ENCODE data around the gene KCNJ9.

The KCNJ9 gene

GRCh38 chr1:160121388-160121787 lies 40.0 kb downstream of the KCNJ9 start:
- H3K4me2 ChIP-seq (ENCODE audit: low read length), result no peak overlapping the region
- no peaks in the 10 kb centered on the region for H3F3A ChIP-seq (ENCODE audit: control insufficient read depth, insufficient read depth)
- no peaks in the 10 kb centered on the region for H4K20me1 ChIP-seq (ENCODE audit: control insufficient read depth, insufficient read depth, low read depth, low read length)
- H3K79me2 ChIP-seq (ENCODE audit: control insufficient read depth, low read length), result no peaks in the 10 kb centered on the region
- H3K4me1 ChIP-seq (ENCODE audit: control insufficient read depth, low read length), result no peaks in the 10 kb centered on the region
- TF ChIP-seq EZH2phosphoT487 (IDR thresholded peaks at IDR 0.05; ENCODE audit: borderline replicate concordance, low read length) (no peak), CTCF (IDR thresholded peaks at IDR 0.05; ENCODE audit: low read depth, low read length, poor library complexity, severe bottlenecking) (no peak)
- no peaks in the 10 kb centered on the region for H3K9me2 ChIP-seq (replicated peaks; ENCODE audit: control insufficient read depth, low read length)
- no peak overlapping the region for H3K27ac ChIP-seq (ENCODE audit: low read depth, low read length)
- H3K27me3 ChIP-seq (ENCODE audit: control insufficient read depth, low read length), result peaks cover 12% of the 10 kb centered on the region
- H3K36me3 ChIP-seq (ENCODE audit: control insufficient read depth, low read length), result no peaks in the 10 kb centered on the region
- no peaks in the 10 kb centered on the region for H3K9me3 ChIP-seq (ENCODE audit: control insufficient read depth, insufficient read depth, low read length)
- H3K4me3 ChIP-seq (ENCODE audit: low read length), result no peak overlapping the region

GRCh38 chr1:160122978-160123495 lies 41.7 kb downstream of the KCNJ9 start:
- H3K4me1 ChIP-seq (ENCODE audit: control insufficient read depth, low read length), result no peaks in the 10 kb centered on the region
- H4K20me1 ChIP-seq (ENCODE audit: control insufficient read depth, insufficient read depth, low read depth, low read length), result no peaks in the 10 kb centered on the region
- H3K9me2 ChIP-seq (replicated peaks; ENCODE audit: control insufficient read depth, low read length), result no peaks in the 10 kb centered on the region
- H3K9me3 ChIP-seq (ENCODE audit: control insufficient read depth, insufficient read depth, low read length), result no peaks in the 10 kb centered on the region
- no peak overlapping the region for H3K27ac ChIP-seq (ENCODE audit: low read depth, low read length)
- TF ChIP-seq EZH2phosphoT487 (IDR thresholded peaks at IDR 0.05; ENCODE audit: borderline replicate concordance, low read length) (no peak), CTCF (IDR thresholded peaks at IDR 0.05; ENCODE audit: low read depth, low read length, poor library complexity, severe bottlenecking) (no peak)
- no peaks in the 10 kb centered on the region for H3K36me3 ChIP-seq (ENCODE audit: control insufficient read depth, low read length)
- H3K4me2 ChIP-seq (ENCODE audit: low read length), result no peak overlapping the region
- no peak overlapping the region for H3K4me3 ChIP-seq (ENCODE audit: low read length)
- no peaks in the 10 kb centered on the region for H3F3A ChIP-seq (ENCODE audit: control insufficient read depth, insufficient read depth)
- H3K79me2 ChIP-seq (ENCODE audit: control insufficient read depth, low read length), result no peaks in the 10 kb centered on the region
- peaks cover 1% of the 10 kb centered on the region; the same call in 1 of the 2 replicates for H3K27me3 ChIP-seq (ENCODE audit: control insufficient read depth, low read length)

- Histone ChIP-seq H3K79me2 (ENCODE audit: control insufficient read depth, low read length) (no peaks in the 10 kb centered on the region), H3K4me3 (ENCODE audit: low read length) (no peak overlapping the region), H3K9me3 (ENCODE audit: control insufficient read depth, insufficient read depth, low read length) (no peaks in the 10 kb centered on the region), H3K27me3 (ENCODE audit: control insufficient read depth, low read length) (peaks cover 3% of the 10 kb centered on the region; the same call in 1 of the 2 replicates), H3F3A (ENCODE audit: control insufficient read depth, insufficient read depth) (no peaks in the 10 kb centered on the region), H3K36me3 (ENCODE audit: control insufficient read depth, low read length) (no peaks in the 10 kb centered on the region), H3K27ac (ENCODE audit: low read depth, low read length) (no peak overlapping the region), H3K4me2 (ENCODE audit: low read length) (no peak overlapping the region), H4K20me1 (ENCODE audit: control insufficient read depth, insufficient read depth, low read depth, low read length) (no peaks in the 10 kb centered on the region), H3K4me1 (ENCODE audit: control insufficient read depth, low read length) (no peaks in the 10 kb centered on the region), H3K9me2 (replicated peaks; ENCODE audit: control insufficient read depth, low read length) (no peaks in the 10 kb centered on the region)
- TF ChIP-seq CTCF (IDR thresholded peaks at IDR 0.05; ENCODE audit: low read depth, low read length, poor library complexity, severe bottlenecking) (no peak), EZH2phosphoT487 (IDR thresholded peaks at IDR 0.05; ENCODE audit: borderline replicate concordance, low read length) (no peak)
Observed at GRCh38 chr1:160123726-160124125, 42.4 kb downstream of the KCNJ9 start.
